HCT116 (cell line): ENCODE measurements around the gene MEG3. TPM values are rescaled to one million over a fixed set of nuclear protein-coding genes. Genes with fewer than 3 reads are reported as not detected.

ENCODE experiments used
- ATAC-seq: fragments of 200-7000 bp; cut with Tn5 transposase; 2 replicates; pipeline ENCODE4 v1.9.1; 2020; ENCODE audit warnings: mild to moderate bottlenecking, moderate library complexity
- BruUV-seq: library from RNA; stranded (reverse); fragments of 400-500 nt; replicated peaks from 2 replicates; lab custom pipeline; 2021; lab: Mats Ljungman, UMichigan
- CTCF ChIA-PET: fragments of 300-600 bp; sonication (Branson Sonifier 250); formaldehyde crosslinking; loops from one replicate; lab custom pipeline; 2021; ENCODE audit warnings: antibody characterized with exemption; lab: Charles Lee
- POLR2A ChIA-PET: fragments of 300-600, 350-600 bp; sonication (Branson Sonifier 250); formaldehyde crosslinking; loops from one replicate; lab custom pipeline; 2021; ENCODE audit warnings: antibody characterized with exemption; lab: Charles Lee
- RAD21 ChIA-PET, 2 experiments: fragments of 300-600 bp; sonication (Branson Sonifier 250); formaldehyde crosslinking; loops; one replicate each; lab custom pipeline; 2023; ENCODE audit warnings: low total read pairs in 2 of 2; ENCODE audit not compliant: uncharacterized antibody in 2 of 2, unreplicated experiment in 2 of 2, low non-redundant PET in 1 of 2; lab: Charles Lee
- DNase-seq: peaks from one replicate; pipeline ENCODE4 v3.0.0-alpha.2; 2010; ENCODE audit warnings: low read depth, low spot score
- H2AFZ ChIP-seq: fragments of 200-600 bp; shearing (Covaris generic), sonication (generic); 2 replicates; pipeline ENCODE4 v1.6.1; 2017; ENCODE audit warnings: low read depth, mixed run types, mixed read lengths, antibody characterized with exemption, low read length; ENCODE audit not compliant: poor library complexity, severe bottlenecking
- H3K27ac ChIP-seq: 2 replicates; pipeline ENCODE4 v1.5.1; 2012; ENCODE audit warnings: low read depth, low read length
- H3K27me3 ChIP-seq: fragments of 200-600 bp; sonication (generic); 2 replicates; pipeline ENCODE4 v1.6.1; 2016; ENCODE audit warnings: mixed run types, low read length, mixed read lengths; ENCODE audit not compliant: insufficient read depth
- H3K36me3 ChIP-seq, 2 experiments: fragments of 200-500 bp in 1 of 2; fragments of 200-600 bp in 1 of 2; sonication (Bioruptor generic) in 1 of 2; sonication (generic) in 1 of 2; 2 replicates each; pipeline versions ENCODE4 v1.5.1 to v1.6.1; 2014 to 2016; ENCODE audit warnings: low read length in 2 of 2, inconsistent platforms in 1 of 2, mixed read lengths in 1 of 2, mixed run types in 1 of 2; ENCODE audit not compliant: insufficient read depth in 2 of 2, control insufficient read depth in 1 of 2
- H3K4me1 ChIP-seq, 2 experiments: fragments of 200-600 bp in 1 of 2; sonication (generic) in 1 of 2; 2 replicates each; pipeline versions ENCODE4 v1.5.1 to v1.6.1; 2012 to 2017; ENCODE audit warnings: low read length in 2 of 2, inconsistent platforms in 1 of 2, mild to moderate bottlenecking in 1 of 2, mixed read lengths in 1 of 2, mixed run types in 1 of 2, moderate library complexity in 1 of 2; ENCODE audit not compliant: insufficient read depth in 2 of 2, control insufficient read depth in 1 of 2
- H3K4me2 ChIP-seq: fragments of 200-600 bp; sonication (generic); 2 replicates; pipeline ENCODE4 v1.6.1; 2017; ENCODE audit warnings: mixed run types, low read length, mixed read lengths
- H3K4me3 ChIP-seq, 2 experiments: fragments of 200-600 bp in 1 of 2; sonication (generic) in 1 of 2; replicated peaks in 1 of 2; 2 replicates each; pipeline ENCODE4 v1.5.1; 2011 to 2016; ENCODE audit warnings: low read length in 2 of 2, control low read depth in 1 of 2, low read depth in 1 of 2, mild to moderate bottlenecking in 1 of 2, mixed read lengths in 1 of 2, mixed run types in 1 of 2
- H3K79me2 ChIP-seq: fragments of 200-600 bp; sonication (generic); 2 replicates; pipeline ENCODE4 v1.6.1; 2017; ENCODE audit warnings: mild to moderate bottlenecking, mixed run types, low read length, moderate library complexity, mixed read lengths; ENCODE audit not compliant: insufficient read depth
- H3K9ac ChIP-seq: fragments of 200-600 bp; sonication (generic); 2 replicates; pipeline ENCODE4 v1.6.1; 2016; ENCODE audit warnings: low read length, mixed read lengths
- H3K9me2 ChIP-seq: fragments of 200-600 bp; sonication (generic), shearing (Covaris generic); 2 replicates; pipeline ENCODE4 v1.6.1; 2017; ENCODE audit warnings: mixed run types, mild to moderate bottlenecking, moderate library complexity; ENCODE audit not compliant: insufficient read depth
- H3K9me3 ChIP-seq, 2 experiments: fragments of 200-500 bp in 1 of 2; fragments of 200-600 bp in 1 of 2; sonication (Bioruptor generic) in 1 of 2; sonication (generic) in 1 of 2; 2 replicates each; pipeline ENCODE4 v1.6.1; 2014 to 2017; ENCODE audit warnings: low read length in 2 of 2, mixed read lengths in 2 of 2, inconsistent platforms in 1 of 2, low read depth in 1 of 2, mild to moderate bottlenecking in 1 of 2, mixed run types in 1 of 2, moderate library complexity in 1 of 2; ENCODE audit not compliant: control insufficient read depth in 1 of 2, insufficient read depth in 1 of 2
- H4K20me1 ChIP-seq: fragments of 200-600 bp; sonication (generic), shearing (Covaris generic); 2 replicates; pipeline ENCODE4 v1.6.1; 2017; ENCODE audit warnings: mixed run types, mild to moderate bottlenecking, moderate library complexity; ENCODE audit not compliant: insufficient read depth
- CBX3 ChIP-seq: IDR thresholded peaks from 2 replicates; pipeline ENCODE4 v1.6.1; 2012; ENCODE audit warnings: low read depth
- CTCF ChIP-seq, 3 experiments: fragments of 200-600 bp in 1 of 3; sonication (generic) in 1 of 3; IDR thresholded peaks in 2 of 3; conservative IDR thresholded peaks in 1 of 3; 2 replicates each; pipeline ENCODE4 v1.5.1; 2012 to 2017; ENCODE audit warnings: low read depth in 2 of 3, low read length in 2 of 3, antibody characterized with exemption in 1 of 3, borderline replicate concordance in 1 of 3, control low read depth in 1 of 3, mild to moderate bottlenecking in 1 of 3, mixed read lengths in 1 of 3, mixed run types in 1 of 3, moderate library complexity in 1 of 3; ENCODE audit not compliant: insufficient read depth in 1 of 3
- ELF1 ChIP-seq: IDR thresholded peaks from 2 replicates; pipeline ENCODE4 v1.6.1; 2012; ENCODE audit warnings: low read depth, borderline replicate concordance
- EZH2 ChIP-seq: fragments of 200-600 bp; sonication (generic); IDR thresholded peaks from 2 replicates; pipeline ENCODE4 v1.6.1; 2017; ENCODE audit warnings: antibody characterized with exemption, mixed run types
- EZH2phosphoT487 ChIP-seq: fragments of 200-600 bp; IDR thresholded peaks from 2 replicates; pipeline ENCODE4 v1.6.1; 2018; ENCODE audit warnings: antibody characterized with exemption, borderline replicate concordance
- JUND ChIP-seq: IDR thresholded peaks from 2 replicates; pipeline ENCODE4 v1.6.1; 2012
- MAX ChIP-seq: IDR thresholded peaks from 2 replicates; pipeline ENCODE4 v1.6.1; 2012
- POLR2A ChIP-seq: IDR thresholded peaks from 2 replicates; pipeline ENCODE4 v1.7.0; 2011; ENCODE audit warnings: borderline replicate concordance; ENCODE audit not compliant: insufficient read depth, insufficient read length; ENCODE audit errors: extremely low read depth
- POLR2AphosphoS5 ChIP-seq: IDR thresholded peaks from 2 replicates; pipeline ENCODE4 v1.6.1; 2011; ENCODE audit warnings: mild to moderate bottlenecking, low read depth, low read length, moderate library complexity
- RAD21 ChIP-seq: IDR thresholded peaks from 2 replicates; pipeline ENCODE4 v1.6.1; 2012; ENCODE audit warnings: low read depth, mild to moderate bottlenecking
- SIN3A ChIP-seq: IDR thresholded peaks from 2 replicates; pipeline ENCODE4 v1.6.1; 2012; ENCODE audit warnings: low read depth
- SP1 ChIP-seq: IDR thresholded peaks from 2 replicates; pipeline ENCODE4 v1.6.1; 2012; ENCODE audit warnings: low read depth
- TCF7L2 ChIP-seq: IDR thresholded peaks from 2 replicates; pipeline ENCODE4 v1.7.0; 2011; ENCODE audit warnings: borderline replicate concordance, inconsistent platforms; ENCODE audit not compliant: insufficient read depth, insufficient read length; ENCODE audit errors: extremely low read depth
- YY1 ChIP-seq: IDR thresholded peaks from 2 replicates; pipeline ENCODE4 v1.6.1; 2011; ENCODE audit warnings: low read length, low read depth, moderate library complexity, mild to moderate bottlenecking; ENCODE audit not compliant: insufficient replicate concordance; ENCODE audit errors: extremely low read depth
- ZBTB33 ChIP-seq: IDR thresholded peaks from 2 replicates; pipeline ENCODE4 v1.6.1; 2011; ENCODE audit warnings: mild to moderate bottlenecking, low read length, moderate library complexity; ENCODE audit not compliant: insufficient replicate concordance; ENCODE audit errors: extremely low read depth
- ZFX ChIP-seq: fragments of 450-650 bp; IDR thresholded peaks from 2 replicates; pipeline ENCODE4 v1.6.1; 2017
- ZNF274 ChIP-seq: fragments of 200-500 bp; sonication (Bioruptor generic); IDR thresholded peaks from 2 replicates; pipeline ENCODE4 v1.6.1; 2014; ENCODE audit warnings: mild to moderate bottlenecking, low read depth, low read length, inconsistent platforms
- intact Hi-C: fragments of 100-400 bp; cut with micrococcal nuclease; formaldehyde crosslinking; loops from 2 replicates; pipeline ENCODE4 v1.10.0; 2022
- total RNA-seq: library from RNA; stranded (reverse); gene quantifications from one replicate; pipeline ENCODE4 v1.2.1, GENCODE V29; 2021; ENCODE audit not compliant: unreplicated experiment
- TF ChIP-seq, protein P1 (sequence below): IDR thresholded peaks from 2 replicates; pipeline ENCODE4 v1.6.1; 2012; ENCODE audit warnings: low read depth

The MEG3 gene
- total RNA-seq, 1 experiment from 2014 or later = 2.5 TPM

- H3K9ac ChIP-seq = no peak overlapping the region
- H4K20me1 ChIP-seq = no peaks in the 10 kb centered on the region
- DNase-seq (no peak), ATAC-seq (no peak)
- POLR2A ChIA-PET = no interaction called here
- H3K9me3 ChIP-seq = no peaks in the 10 kb centered on the region
- no peaks in the 10 kb centered on the region for H3K79me2 ChIP-seq
- RAD21 ChIA-PET = no interaction called here
- H3K36me3 ChIP-seq = no peaks in the 10 kb centered on the region
- no peak overlapping the region for H2AFZ ChIP-seq
- CTCF ChIA-PET = no interaction called here
- no peak overlapping the region for H3K4me3 ChIP-seq
- intact Hi-C loops = no loop called here
- H3K27ac ChIP-seq = no peak overlapping the region
- no peaks in the 10 kb centered on the region for H3K27me3 ChIP-seq
- BruUV-seq = no TSS peak
- no peak overlapping the region for H3K4me2 ChIP-seq
- no peak for TF ChIP-seq EZH2
- no peak for TF ChIP-seq EZH2phosphoT487
- TF ChIP-seq POLR2AphosphoS5 = no peak
- TF ChIP-seq SIN3A = no peak
- TF ChIP-seq, protein P1, sequence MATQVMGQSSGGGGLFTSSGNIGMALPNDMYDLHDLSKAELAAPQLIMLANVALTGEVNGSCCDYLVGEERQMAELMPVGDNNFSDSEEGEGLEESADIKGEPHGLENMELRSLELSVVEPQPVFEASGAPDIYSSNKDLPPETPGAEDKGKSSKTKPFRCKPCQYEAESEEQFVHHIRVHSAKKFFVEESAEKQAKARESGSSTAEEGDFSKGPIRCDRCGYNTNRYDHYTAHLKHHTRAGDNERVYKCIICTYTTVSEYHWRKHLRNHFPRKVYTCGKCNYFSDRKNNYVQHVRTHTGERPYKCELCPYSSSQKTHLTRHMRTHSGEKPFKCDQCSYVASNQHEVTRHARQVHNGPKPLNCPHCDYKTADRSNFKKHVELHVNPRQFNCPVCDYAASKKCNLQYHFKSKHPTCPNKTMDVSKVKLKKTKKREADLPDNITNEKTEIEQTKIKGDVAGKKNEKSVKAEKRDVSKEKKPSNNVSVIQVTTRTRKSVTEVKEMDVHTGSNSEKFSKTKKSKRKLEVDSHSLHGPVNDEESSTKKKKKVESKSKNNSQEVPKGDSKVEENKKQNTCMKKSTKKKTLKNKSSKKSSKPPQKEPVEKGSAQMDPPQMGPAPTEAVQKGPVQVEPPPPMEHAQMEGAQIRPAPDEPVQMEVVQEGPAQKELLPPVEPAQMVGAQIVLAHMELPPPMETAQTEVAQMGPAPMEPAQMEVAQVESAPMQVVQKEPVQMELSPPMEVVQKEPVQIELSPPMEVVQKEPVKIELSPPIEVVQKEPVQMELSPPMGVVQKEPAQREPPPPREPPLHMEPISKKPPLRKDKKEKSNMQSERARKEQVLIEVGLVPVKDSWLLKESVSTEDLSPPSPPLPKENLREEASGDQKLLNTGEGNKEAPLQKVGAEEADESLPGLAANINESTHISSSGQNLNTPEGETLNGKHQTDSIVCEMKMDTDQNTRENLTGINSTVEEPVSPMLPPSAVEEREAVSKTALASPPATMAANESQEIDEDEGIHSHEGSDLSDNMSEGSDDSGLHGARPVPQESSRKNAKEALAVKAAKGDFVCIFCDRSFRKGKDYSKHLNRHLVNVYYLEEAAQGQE = no peak
- no peak for TF ChIP-seq POLR2A
- TF ChIP-seq SP1 = no peak
- no peak for TF ChIP-seq ELF1
- no peak for TF ChIP-seq ZNF274
- TF ChIP-seq RAD21 = no peak
- TF ChIP-seq CBX3 = no peak
- no peak for TF ChIP-seq CTCF (IDR thresholded peaks at IDR 0.05 in 2 of 3, conservative IDR thresholded peaks at IDR 0.05 in 1 of 3; ENCODE audit: borderline replicate concordance in 1 of 3, insufficient read depth in 1 of 3, low read depth in 2 of 3, low read length in 2 of 3)
- TF ChIP-seq ZBTB33 = no peak
- no peak for TF ChIP-seq MAX
- no peak for TF ChIP-seq JUND
- TF ChIP-seq TCF7L2 = no peak
- TF ChIP-seq ZFX = no peak
- no peak for TF ChIP-seq YY1
- TF ChIP-seq, all 23 proteins: peak for 0
- no peaks in the 10 kb centered on the region for H3K4me1 ChIP-seq
- no peaks in the 10 kb centered on the region for H3K9me2 ChIP-seq
Observed at GRCh38 chr14:100790502-100791347, 35.2 kb upstream of the MEG3 start.
